Thyroid gland (tissue), 4 donors: ENCODE measurements around the gene SLC23A2. TPM values are rescaled to one million over a fixed set of nuclear protein-coding genes. Genes with fewer than 3 reads are reported as not detected.
"Not testable (repeated sequence)": the region's sequence is repeated elsewhere in the genome, so short reads cannot be mapped to it uniquely, and the experiment has no call there.

ENCODE experiments used
- DNase-seq, 2 donors: peaks; one replicate each; pipeline ENCODE4 v3.0.0-alpha.2; 2019
- H3K27ac ChIP-seq, 3 donors: fragments of 200-600 bp; sonication (generic); 1 replicate in 2 of 3; 2 replicates in 1 of 3; pipeline ENCODE4 v1.5.1; 2016 to 2019; ENCODE audit warnings: mild to moderate bottlenecking in 1 of 3, moderate library complexity in 1 of 3
- H3K27me3 ChIP-seq: fragments of 200-600 bp; sonication (generic); one replicate; pipeline ENCODE4 v1.5.1; 2019
- H3K36me3 ChIP-seq, 2 donors: fragments of 200-600 bp; sonication (generic); one replicate each; pipeline ENCODE4 v1.5.1; 2016 to 2019
- H3K4me1 ChIP-seq, 2 donors: fragments of 200-600 bp; sonication (generic); one replicate each; pipeline ENCODE4 v1.5.1; 2017 to 2019
- H3K4me3 ChIP-seq, 3 donors: fragments of 200-600 bp; sonication (generic); replicated peaks in 1 of 3; 1 replicate in 2 of 3; 2 replicates in 1 of 3; pipeline ENCODE4 v1.5.1; 2016; ENCODE audit warnings: mild to moderate bottlenecking in 1 of 3
- H3K9me3 ChIP-seq: fragments of 200-600 bp; sonication (generic); one replicate; pipeline ENCODE4 v1.5.1; 2017
- POLR2A ChIP-seq, 2 donors: fragments of 450-650 bp; IDR thresholded peaks; one replicate each; pipeline ENCODE4 v1.6.1; 2017; ENCODE audit warnings: antibody characterized with exemption in 2 of 2, mild to moderate bottlenecking in 2 of 2, moderate library complexity in 1 of 2
- WGBS, 2 donors: methylation state at CpG; one replicate each; pipeline ENCODE4 v1.1.5; 2017; 5-methylcytosine and 5-hydroxymethylcytosine counted together
- intact Hi-C: fragments of 100-400 bp; cut with DNase I; formaldehyde crosslinking; loops from one replicate; pipeline ENCODE4 v1.15.1; 2023
- total RNA-seq, 4 donors: library from RNA; depleted of rRNA; stranded (reverse); fragments of >200 nt; gene quantifications; one replicate each; pipeline ENCODE4 v1.2.3, GENCODE V29; 2016
- TF ChIP-seq, protein P1 (sequence below), 6 experiments: fragments of 200-600 bp in 3 of 6; fragments of 450-650 bp in 3 of 6; sonication (generic) in 3 of 6; IDR thresholded peaks; one replicate each; pipeline ENCODE4 v1.5.1; 2016 to 2019; ENCODE audit warnings: antibody characterized with exemption in 6 of 6, mild to moderate bottlenecking in 2 of 6, inconsistent platforms in 1 of 6, moderate library complexity in 1 of 6

Gene SLC23A2
- total RNA-seq, 4 donors from 2014 or later, result 36.3 to 67.1 (median 53.7) TPM

DNA sequence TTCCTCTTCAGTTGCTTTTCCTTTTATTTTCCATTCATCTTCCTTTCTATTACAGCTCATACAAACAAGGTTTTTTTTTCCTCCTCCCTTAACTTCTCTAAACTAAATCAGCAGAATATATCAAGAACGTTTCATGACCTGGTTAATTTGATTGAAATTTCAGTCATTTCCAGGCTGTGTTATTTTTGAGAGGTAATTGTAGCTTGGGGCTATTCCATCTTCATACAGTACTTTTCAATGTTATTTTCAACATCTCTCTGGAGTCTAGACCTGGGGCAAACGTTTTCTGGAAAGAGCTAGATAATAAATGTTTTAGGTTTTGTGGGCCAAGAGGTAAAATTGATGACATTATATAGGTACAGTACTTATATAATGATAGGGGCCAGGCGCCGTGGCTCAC is 4.0 kb upstream of the SLC23A2 start:
- H3K27ac ChIP-seq, result no peak overlapping the region
- H3K9me3 ChIP-seq, result no peaks in the 10 kb centered on the region
- DNase-seq, result no peak
- peaks cover 6 to 15% of the 10 kb centered on the region in 2 donors for H3K4me1 ChIP-seq
- TF ChIP-seq POLR2A (IDR thresholded peaks at IDR 0.05), result no peak
- TF ChIP-seq, protein P1, sequence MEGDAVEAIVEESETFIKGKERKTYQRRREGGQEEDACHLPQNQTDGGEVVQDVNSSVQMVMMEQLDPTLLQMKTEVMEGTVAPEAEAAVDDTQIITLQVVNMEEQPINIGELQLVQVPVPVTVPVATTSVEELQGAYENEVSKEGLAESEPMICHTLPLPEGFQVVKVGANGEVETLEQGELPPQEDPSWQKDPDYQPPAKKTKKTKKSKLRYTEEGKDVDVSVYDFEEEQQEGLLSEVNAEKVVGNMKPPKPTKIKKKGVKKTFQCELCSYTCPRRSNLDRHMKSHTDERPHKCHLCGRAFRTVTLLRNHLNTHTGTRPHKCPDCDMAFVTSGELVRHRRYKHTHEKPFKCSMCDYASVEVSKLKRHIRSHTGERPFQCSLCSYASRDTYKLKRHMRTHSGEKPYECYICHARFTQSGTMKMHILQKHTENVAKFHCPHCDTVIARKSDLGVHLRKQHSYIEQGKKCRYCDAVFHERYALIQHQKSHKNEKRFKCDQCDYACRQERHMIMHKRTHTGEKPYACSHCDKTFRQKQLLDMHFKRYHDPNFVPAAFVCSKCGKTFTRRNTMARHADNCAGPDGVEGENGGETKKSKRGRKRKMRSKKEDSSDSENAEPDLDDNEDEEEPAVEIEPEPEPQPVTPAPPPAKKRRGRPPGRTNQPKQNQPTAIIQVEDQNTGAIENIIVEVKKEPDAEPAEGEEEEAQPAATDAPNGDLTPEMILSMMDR (IDR thresholded peaks at IDR 0.05), result no peak
- intact Hi-C loops, result no loop called here
- H3K36me3 ChIP-seq, result no peaks in the 10 kb centered on the region
- no peak overlapping the region for H3K4me3 ChIP-seq
- no peaks in the 10 kb centered on the region for H3K27me3 ChIP-seq
- 81% methylated on average over 4 of the region's 4 CpGs for WGBS, 2 donors

DNA sequence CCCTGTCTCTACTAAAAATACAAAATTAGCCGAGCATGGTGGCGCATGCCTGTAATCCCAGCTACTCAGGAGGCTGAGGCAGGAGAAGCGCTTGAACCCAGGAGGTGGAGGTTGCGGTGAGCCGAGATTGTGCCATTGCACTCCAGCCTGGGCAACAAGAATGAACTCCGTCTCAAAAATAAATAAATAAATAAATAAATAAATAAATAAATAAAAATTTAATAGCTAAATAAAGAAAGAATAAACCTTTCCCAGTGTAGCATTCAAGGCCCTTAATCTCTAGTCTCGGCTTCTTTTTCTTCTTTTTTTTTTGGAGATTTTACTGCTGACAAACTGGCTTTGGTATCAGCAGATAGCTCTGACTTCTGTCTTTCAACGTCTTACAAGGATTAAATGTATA is 3.5 kb upstream of the SLC23A2 start:
- H3K27ac ChIP-seq, H3K36me3 ChIP-seq, H3K27me3 ChIP-seq, H3K4me3 ChIP-seq, H3K9me3 ChIP-seq, DNase-seq, intact Hi-C loops: not testable (repeated sequence)
- 96% methylated on average over 8 of the region's 8 CpGs for WGBS, 2 donors
- H3K4me1 ChIP-seq, result peaks cover 11 to 20% of the 10 kb centered on the region in 2 donors

DNA sequence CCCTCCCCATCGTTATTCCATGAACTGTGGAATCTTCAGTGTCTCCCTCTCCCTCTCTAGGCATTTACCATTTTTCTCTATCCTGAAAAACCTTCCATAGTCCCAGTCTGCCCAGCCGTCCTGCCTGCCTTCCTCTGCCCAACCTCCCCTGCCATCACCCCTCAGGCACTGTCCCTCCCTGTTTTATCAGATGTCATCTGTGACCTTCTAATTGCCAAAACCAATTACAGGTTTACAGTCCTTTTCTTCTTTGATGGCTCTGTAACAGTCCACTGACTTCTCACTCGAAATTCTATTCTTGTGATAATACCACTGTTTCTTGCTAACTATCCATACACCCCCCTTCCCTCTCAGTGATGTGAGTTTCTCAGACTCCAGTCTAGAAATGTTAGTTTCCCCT is 2.3 kb upstream of the SLC23A2 start:
- no peaks in the 10 kb centered on the region for H3K9me3 ChIP-seq
- H3K4me1 ChIP-seq, result peaks cover 11 to 17% of the 10 kb centered on the region in 2 donors
- intact Hi-C loops, result no loop called here
- DNase-seq, result no peak
- no peak overlapping the region for H3K4me3 ChIP-seq
- H3K27me3 ChIP-seq, result no peaks in the 10 kb centered on the region
- no peak overlapping the region for H3K27ac ChIP-seq
- 66 to 75% methylated on average over 3 of the region's 3 CpGs for WGBS, 2 donors
- TF ChIP-seq POLR2A (IDR thresholded peaks at IDR 0.05), result no peak
- TF ChIP-seq, protein P1 (IDR thresholded peaks at IDR 0.05), result no peak
- H3K36me3 ChIP-seq, result no peaks in the 10 kb centered on the region

DNA sequence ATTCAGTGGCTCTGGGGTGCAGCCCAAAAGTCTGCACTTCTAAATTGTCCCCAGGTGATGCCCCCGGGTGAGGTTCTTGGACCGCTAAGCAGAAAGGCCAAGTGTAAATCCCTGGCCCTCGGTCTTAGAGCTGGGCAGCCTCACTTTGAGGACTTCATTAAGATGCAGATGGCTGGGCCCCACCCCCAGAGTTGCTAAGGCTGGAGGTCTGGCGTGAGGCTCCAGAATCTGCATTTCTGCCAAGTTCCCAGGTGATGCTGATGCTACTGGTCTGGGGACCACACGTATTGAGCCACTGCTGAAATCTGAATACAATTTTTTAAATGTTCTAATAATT is 735 bp upstream of the SLC23A2 start:
- Histone ChIP-seq H3K36me3 (no peaks in the 10 kb centered on the region), H3K27ac (peak overlapping the region; percentile 20 to 62 (median 58)), H3K4me3 (peak overlapping the region in 1 of 3 donors; percentile 88), H3K27me3 (no peaks in the 10 kb centered on the region), H3K9me3 (no peaks in the 10 kb centered on the region), H3K4me1 (peaks cover 11 to 19% of the 10 kb centered on the region in 2 donors)
- peak in 1 of 2 donors; percentile 26 for DNase-seq
- no peak for TF ChIP-seq POLR2A (IDR thresholded peaks at IDR 0.05)
- TF ChIP-seq, protein P1 (IDR thresholded peaks at IDR 0.05), result no peak
- intact Hi-C loops, result no loop called here
- 13 to 17% methylated on average over 4 to 5 of the region's 5 CpGs for WGBS, 2 donors

DNA sequence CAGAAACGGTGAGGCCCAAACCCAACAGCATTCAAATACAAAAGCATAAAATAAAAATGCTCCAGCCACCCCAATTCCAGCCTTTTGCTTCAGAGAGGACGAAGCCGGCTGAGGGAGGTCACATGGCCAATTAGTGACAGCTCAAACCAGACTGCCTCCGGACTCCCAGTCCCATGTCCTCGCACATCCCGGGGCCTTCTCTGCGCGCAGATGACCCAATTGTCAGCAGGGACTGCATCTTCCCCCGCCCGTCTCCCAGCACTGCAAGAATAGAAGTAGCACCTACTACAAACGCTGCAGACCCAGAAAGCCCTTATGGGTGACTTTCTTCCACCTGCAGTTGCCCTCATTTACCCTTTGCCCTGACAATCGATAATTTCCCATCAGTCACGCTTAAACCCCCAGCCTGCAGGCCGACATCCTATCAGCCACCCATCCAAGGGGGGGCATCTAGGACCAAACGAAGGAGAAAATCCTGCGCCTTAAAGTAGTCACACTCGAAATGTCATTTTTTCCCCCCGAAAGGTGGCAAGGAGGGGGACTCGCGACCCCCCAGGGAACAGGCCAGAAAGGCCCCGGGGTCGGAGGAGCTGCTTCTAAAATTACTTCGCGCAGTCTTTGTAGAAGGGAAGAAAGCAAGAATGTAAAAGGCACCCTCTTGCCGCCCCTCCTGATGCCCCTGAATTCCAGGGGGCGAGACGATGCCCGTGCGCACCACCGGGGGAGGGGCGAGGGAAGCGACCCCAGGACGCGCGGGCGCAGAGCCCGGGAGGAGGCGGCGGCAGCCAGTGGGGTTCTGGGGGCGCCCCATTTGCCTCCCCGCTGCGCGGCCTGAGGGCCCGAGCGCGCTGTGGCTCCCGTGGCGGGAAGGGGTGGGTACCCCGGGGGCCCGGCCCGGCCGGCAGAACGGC is 792 bp downstream of the SLC23A2 start:
- no peaks in the 10 kb centered on the region for H3K36me3 ChIP-seq
- peak overlapping the region; percentile 4 to 88 (median 88) for H3K4me3 ChIP-seq
- peak overlapping the region in 2 of 3 donors; percentile 14 to 25 for H3K27ac ChIP-seq
- peak in 1 of 2 donors; percentile 32 for TF ChIP-seq POLR2A (IDR thresholded peaks at IDR 0.05)
- TF ChIP-seq, protein P1 (IDR thresholded peaks at IDR 0.05), result no peak
- peak; percentile 54 to 55 for DNase-seq
- 2 to 4% methylated on average over 44 to 48 of the region's 53 CpGs for WGBS, 2 donors
- H3K9me3 ChIP-seq, result no peaks in the 10 kb centered on the region
- H3K4me1 ChIP-seq, result peaks cover 11 to 29% of the 10 kb centered on the region in 2 donors
- H3K27me3 ChIP-seq, result no peaks in the 10 kb centered on the region
- intact Hi-C loops, result no loop called here
